GM12801 (cell line): Measurements from ENCODE around the gene FTCD.

ENCODE experiments used
- TF ChIP-seq, protein P1 (sequence below): IDR thresholded peaks from one replicate; pipeline ENCODE4 v1.5.1; 2011; ENCODE audit warnings: control low read depth; ENCODE audit not compliant: insufficient read length; ENCODE audit errors: extremely low read depth

Gene FTCD

DNA sequence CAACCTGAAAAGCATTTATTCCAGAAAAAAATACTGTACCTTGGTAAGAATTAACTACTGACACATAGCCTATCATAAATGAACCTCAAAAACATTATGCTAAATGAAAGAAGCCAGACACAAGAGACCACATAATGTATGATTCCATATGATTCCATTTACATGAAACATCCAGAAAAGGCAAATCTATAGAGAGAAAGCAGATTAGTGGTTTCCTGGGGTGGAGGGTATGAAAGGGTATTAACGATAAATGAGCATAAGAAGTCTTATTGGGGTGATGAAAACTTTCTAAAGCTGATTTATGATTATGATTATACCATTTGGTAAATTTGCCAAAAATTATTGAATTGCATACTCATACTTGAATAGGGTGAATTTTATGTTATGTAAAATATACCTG lies 67.7 kb downstream of the FTCD start:
- TF ChIP-seq, protein P1, sequence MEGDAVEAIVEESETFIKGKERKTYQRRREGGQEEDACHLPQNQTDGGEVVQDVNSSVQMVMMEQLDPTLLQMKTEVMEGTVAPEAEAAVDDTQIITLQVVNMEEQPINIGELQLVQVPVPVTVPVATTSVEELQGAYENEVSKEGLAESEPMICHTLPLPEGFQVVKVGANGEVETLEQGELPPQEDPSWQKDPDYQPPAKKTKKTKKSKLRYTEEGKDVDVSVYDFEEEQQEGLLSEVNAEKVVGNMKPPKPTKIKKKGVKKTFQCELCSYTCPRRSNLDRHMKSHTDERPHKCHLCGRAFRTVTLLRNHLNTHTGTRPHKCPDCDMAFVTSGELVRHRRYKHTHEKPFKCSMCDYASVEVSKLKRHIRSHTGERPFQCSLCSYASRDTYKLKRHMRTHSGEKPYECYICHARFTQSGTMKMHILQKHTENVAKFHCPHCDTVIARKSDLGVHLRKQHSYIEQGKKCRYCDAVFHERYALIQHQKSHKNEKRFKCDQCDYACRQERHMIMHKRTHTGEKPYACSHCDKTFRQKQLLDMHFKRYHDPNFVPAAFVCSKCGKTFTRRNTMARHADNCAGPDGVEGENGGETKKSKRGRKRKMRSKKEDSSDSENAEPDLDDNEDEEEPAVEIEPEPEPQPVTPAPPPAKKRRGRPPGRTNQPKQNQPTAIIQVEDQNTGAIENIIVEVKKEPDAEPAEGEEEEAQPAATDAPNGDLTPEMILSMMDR = no peak
